Hematopoietic multipotent progenitor cell treated with erythropoietin and hydrocortisone succinate and interleukin-3 and kit ligand, for 4 days (in vitro differentiated cells): ENCODE results near the gene PSMB3.

Experiments used
- DNase-seq: peaks from one replicate; pipeline ENCODE4 v3.0.0-alpha.2; 2015

PSMB3 gene

DNA sequence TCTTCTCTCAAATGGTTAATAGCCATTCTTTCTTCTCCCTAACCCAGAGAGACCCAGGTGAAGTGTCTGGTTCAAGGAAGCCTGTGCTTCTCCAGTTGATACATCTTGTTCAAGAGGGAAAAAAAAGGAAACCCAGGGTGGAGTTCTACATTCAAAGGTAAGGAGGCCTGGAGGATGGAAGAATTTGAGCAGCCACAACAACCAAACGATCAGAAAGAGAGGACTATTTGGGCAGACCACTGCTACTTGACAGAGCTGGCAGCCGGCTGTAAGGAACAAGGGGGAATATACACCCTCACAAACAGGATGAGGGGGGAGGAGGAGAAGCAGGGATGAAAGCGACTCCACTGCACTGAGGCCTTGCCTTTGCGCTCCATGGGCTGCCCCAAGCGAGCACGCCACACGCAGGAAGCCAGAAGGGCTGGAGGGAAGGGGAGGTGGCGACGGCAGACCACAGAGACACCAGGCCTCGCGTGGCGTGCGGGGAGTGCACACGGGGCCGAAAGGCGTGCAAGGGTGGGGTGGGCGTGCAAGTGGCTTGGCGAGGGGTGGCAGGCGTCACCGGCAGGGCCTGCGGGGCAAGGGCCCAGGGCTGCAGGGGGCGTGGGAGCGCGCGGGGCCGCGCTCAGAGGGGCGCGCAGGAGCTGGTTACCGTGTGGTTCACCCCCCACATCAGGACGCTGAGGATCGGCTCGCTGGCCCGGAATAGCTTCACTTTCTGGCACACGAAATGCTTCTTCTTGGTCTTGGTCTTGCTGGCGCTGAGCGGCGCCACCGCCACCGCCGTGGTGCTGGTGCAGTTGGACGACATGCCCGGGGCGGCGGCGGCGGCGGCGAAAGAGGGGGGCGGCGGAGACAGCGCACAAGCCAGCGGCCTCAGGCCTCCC lies 46.3 kb downstream of the PSMB3 start:
- peak; percentile 81 for DNase-seq

DNA sequence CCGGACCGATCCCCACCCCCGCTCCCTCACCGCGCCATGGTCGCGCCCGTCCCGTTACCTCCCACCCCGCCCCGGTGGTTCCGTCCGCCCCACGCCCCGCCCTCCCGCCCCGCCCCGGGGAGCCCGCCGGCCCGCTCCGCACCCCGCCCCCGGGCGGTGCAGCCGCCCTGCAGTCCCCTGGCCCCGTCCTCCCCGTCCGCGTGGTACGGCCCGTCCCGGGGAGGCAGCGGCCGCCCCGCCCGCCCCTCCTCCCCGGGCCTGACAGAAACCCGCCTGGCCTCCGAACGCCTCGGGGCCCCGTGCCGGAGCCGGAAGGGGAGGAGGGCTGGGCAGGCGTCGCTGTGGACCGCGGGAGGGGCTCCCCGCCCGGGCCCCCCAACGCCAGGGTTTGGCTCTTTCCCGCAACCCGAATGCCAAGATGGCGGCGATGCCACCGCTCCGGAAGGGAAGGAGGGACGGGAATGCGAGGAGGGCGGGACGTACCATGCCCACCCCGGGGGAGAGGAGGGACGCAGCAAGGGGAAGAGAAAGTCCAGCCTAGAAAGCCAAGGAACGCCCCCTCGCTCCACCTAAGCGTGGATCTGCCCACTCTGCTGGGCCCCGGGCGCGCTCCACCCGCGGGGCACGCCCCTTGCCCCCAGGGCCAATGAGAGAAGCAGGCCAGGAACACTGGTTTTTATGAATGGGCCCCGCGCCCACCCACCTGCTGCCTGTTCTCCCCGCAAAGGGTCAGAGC lies 47.1 kb downstream of the PSMB3 start, which contains the start of gene PIP4K2B:
Gene PIP4K2B (minus strand): TSS at position 56 of the 736 bp plus-strand sequence. CDS start 132 bp downstream, outside the sequence.
- peak; percentile 99 for DNase-seq

DNA sequence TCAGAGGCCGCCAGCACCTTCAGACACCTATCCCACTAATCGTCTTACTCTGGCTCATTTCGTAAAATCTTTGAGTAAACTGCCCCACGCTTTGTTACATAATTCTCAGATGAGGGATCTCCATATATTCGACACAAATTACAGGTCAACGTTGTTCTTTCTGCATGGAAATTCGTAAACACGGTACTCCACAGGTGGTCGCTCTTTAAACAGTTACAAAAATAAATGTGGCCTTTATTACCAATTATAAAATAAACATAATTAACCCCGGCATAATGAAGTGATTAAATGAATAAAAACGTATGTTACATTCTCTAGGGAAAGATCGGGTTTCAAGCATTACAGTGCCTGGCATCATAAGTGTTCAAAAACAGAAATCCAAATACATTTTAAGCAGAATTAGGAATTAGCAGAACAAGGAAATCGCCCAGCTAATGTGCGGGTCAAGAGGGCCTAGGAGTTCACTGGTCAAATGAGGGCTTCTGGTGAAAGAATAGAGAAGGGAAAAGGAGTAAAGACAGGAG lies 47.8 kb downstream of the PSMB3 start:
- DNase-seq, result no peak

DNA sequence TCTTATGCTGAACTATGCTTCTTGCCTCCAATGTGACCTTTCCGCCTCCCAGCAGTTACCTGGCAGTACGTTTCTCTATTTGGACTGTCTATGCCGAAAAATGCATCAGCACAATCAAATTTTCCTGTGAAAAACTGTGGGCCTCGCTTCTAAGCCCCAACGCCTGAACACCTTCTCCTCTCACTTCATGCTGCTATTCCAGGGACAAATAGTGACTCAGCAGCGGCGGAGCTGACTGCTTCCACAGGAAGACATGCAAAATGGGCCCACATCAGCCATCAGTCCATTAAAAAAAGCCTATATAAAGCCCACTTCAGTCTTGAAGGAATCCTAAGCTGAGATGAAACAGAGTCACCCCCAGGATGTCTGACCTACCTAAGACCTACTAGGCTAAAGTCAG lies 57.3 kb downstream of the PSMB3 start:
- no peak for DNase-seq
